IMR-90 (cell line): Measurements from ENCODE around the gene GPC6. TPM values are rescaled to one million over a fixed set of nuclear protein-coding genes. Genes with fewer than 3 reads are reported as not detected.

Source experiments
- ATAC-seq: fragments of 200-7000 bp; cut with Tn5 transposase; 2 replicates; pipeline ENCODE4 v1.9.1; 2020; ENCODE audit warnings: low read depth, mild to moderate bottlenecking, moderate library complexity
- BruUV-seq: library from RNA; stranded (reverse); fragments of 400-500 nt; replicated peaks from 2 replicates; lab custom pipeline; 2021; lab: Mats Ljungman, UMichigan
- CTCF ChIA-PET: fragments of 300-600 bp; formaldehyde crosslinking; extraction: SDS; loops from one replicate; lab custom pipeline; 2021; ENCODE audit warnings: antibody characterized with exemption; lab: Yijun Ruan, JAX
- POLR2A ChIA-PET: fragments of 300-600 bp; sonication (Branson Sonifier 250); formaldehyde crosslinking; loops from one replicate; lab custom pipeline; 2022; ENCODE audit warnings: antibody characterized with exemption; ENCODE audit not compliant: unreplicated experiment; lab: Charles Lee
- DNase-seq: peaks from one replicate; pipeline ENCODE4 v3.0.0; 2013
- H2AFZ ChIP-seq: replicated peaks from 2 replicates; pipeline ENCODE3; 2013; ENCODE audit warnings: low read length, mild to moderate bottlenecking; ENCODE audit not compliant: poor library complexity
- H2AK5ac ChIP-seq: 2 replicates; pipeline ENCODE4 v1.6.1; 2013; ENCODE audit warnings: low read depth, low read length, inconsistent platforms
- H2AK9ac ChIP-seq: replicated peaks from 2 replicates; pipeline ENCODE3; 2013; ENCODE audit warnings: mild to moderate bottlenecking, low read depth, low read length, moderate library complexity; ENCODE audit not compliant: poor library complexity
- H2BK120ac ChIP-seq: 2 replicates; pipeline ENCODE4 v1.6.1; 2013; ENCODE audit warnings: low read depth, low read length, inconsistent platforms
- H2BK15ac ChIP-seq: 3 replicates; pipeline ENCODE4 v1.6.1; 2013; ENCODE audit warnings: low read depth, low read length, inconsistent platforms
- H2BK20ac ChIP-seq: 2 replicates; pipeline ENCODE4 v1.6.1; 2013; ENCODE audit warnings: low read depth, mild to moderate bottlenecking, inconsistent platforms, low read length, moderate library complexity
- H2BK5ac ChIP-seq: 2 replicates; pipeline ENCODE4 v1.6.1; 2013; ENCODE audit warnings: mild to moderate bottlenecking, low read depth, low read length, inconsistent platforms; ENCODE audit not compliant: poor library complexity, severe bottlenecking
- H3K14ac ChIP-seq: replicated peaks from 2 replicates; pipeline ENCODE4 v1.6.1; 2013; ENCODE audit warnings: low read depth, low read length, inconsistent platforms
- H3K18ac ChIP-seq: 2 replicates; pipeline ENCODE4 v1.6.1; 2013; ENCODE audit warnings: low read depth, low read length, control low read depth
- H3K23ac ChIP-seq: 2 replicates; pipeline ENCODE4 v1.6.1; 2013; ENCODE audit warnings: low read depth, low read length, inconsistent platforms
- H3K27ac ChIP-seq: 2 replicates; pipeline ENCODE4 v1.5.1; 2013; ENCODE audit warnings: mild to moderate bottlenecking, control low read depth, low read length; ENCODE audit not compliant: insufficient read depth
- H3K27me3 ChIP-seq: 2 replicates; pipeline ENCODE4 v1.6.1; 2013; ENCODE audit warnings: low read length; ENCODE audit not compliant: control insufficient read depth, insufficient read depth
- H3K36me3 ChIP-seq: 2 replicates; pipeline ENCODE4 v1.6.1; 2013; ENCODE audit warnings: low read length, mixed read lengths; ENCODE audit not compliant: control insufficient read depth, insufficient read depth
- H3K4ac ChIP-seq: 2 replicates; pipeline ENCODE4 v1.6.1; 2013; ENCODE audit warnings: low read depth, low read length, inconsistent platforms
- H3K4me1 ChIP-seq: 2 replicates; pipeline ENCODE4 v1.6.1; 2013; ENCODE audit warnings: low read length, mixed read lengths; ENCODE audit not compliant: control insufficient read depth, insufficient read depth
- H3K4me2 ChIP-seq: 2 replicates; pipeline ENCODE4 v1.6.1; 2013; ENCODE audit warnings: low read depth, mild to moderate bottlenecking, control low read depth, low read length, moderate library complexity
- H3K4me3 ChIP-seq: 2 replicates; pipeline ENCODE4 v1.5.1; 2013; ENCODE audit warnings: low read depth, mild to moderate bottlenecking, control low read depth, low read length, moderate library complexity; ENCODE audit not compliant: insufficient read depth
- H3K56ac ChIP-seq: 2 replicates; pipeline ENCODE4 v1.6.1; 2013; ENCODE audit warnings: low read length, inconsistent platforms; ENCODE audit not compliant: insufficient read depth; ENCODE audit errors: extremely low read depth
- H3K79me1 ChIP-seq, 2 experiments: 2 replicates each; pipeline ENCODE4 v1.6.1; 2013; ENCODE audit warnings: low read length in 2 of 2, inconsistent platforms in 1 of 2, low read depth in 1 of 2
- H3K9ac ChIP-seq: 2 replicates; pipeline ENCODE4 v1.6.1; 2013; ENCODE audit warnings: low read depth, low read length, control low read depth
- H3K9me1 ChIP-seq: 2 replicates; pipeline ENCODE4 v1.6.1; 2013; ENCODE audit warnings: low read length, inconsistent platforms; ENCODE audit not compliant: insufficient read depth
- H3K9me3 ChIP-seq: 2 replicates; pipeline ENCODE4 v1.6.1; 2013; ENCODE audit warnings: low read length; ENCODE audit not compliant: control insufficient read depth, insufficient read depth
- H4K20me1 ChIP-seq: 2 replicates; pipeline ENCODE4 v1.6.1; 2013; ENCODE audit warnings: low read length, inconsistent platforms; ENCODE audit not compliant: insufficient read depth
- H4K5ac ChIP-seq: 2 replicates; pipeline ENCODE4 v1.6.1; 2013; ENCODE audit warnings: mild to moderate bottlenecking, low read depth, low read length, control low read depth
- H4K8ac ChIP-seq, 2 experiments: 2 replicates each; pipeline ENCODE4 v1.6.1; 2013; ENCODE audit warnings: low read depth in 2 of 2, low read length in 2 of 2, control low read depth in 1 of 2, inconsistent platforms in 1 of 2
- H4K91ac ChIP-seq: 2 replicates; pipeline ENCODE4 v1.6.1; 2013; ENCODE audit warnings: low read depth, low read length, inconsistent platforms; ENCODE audit not compliant: insufficient read depth
- BHLHE40 ChIP-seq: fragments of 150-350 bp; IDR thresholded peaks from 2 replicates; pipeline ENCODE4 v1.6.1; 2016; ENCODE audit warnings: mild to moderate bottlenecking, low read depth, low read length
- CEBPB ChIP-seq: IDR thresholded peaks from 2 replicates; pipeline ENCODE4 v1.6.1; 2012; ENCODE audit warnings: low read depth, low read length, improper control_type of control experiment
- CHD1 ChIP-seq: IDR thresholded peaks from 2 replicates; pipeline ENCODE4 v1.6.1; 2012; ENCODE audit warnings: low read depth, low read length, improper control_type of control experiment
- ELK1 ChIP-seq: fragments of 150-350 bp; IDR thresholded peaks from 2 replicates; pipeline ENCODE4 v1.6.1; 2016; ENCODE audit warnings: low read depth, mild to moderate bottlenecking, low read length, moderate library complexity, borderline replicate concordance
- FOS ChIP-seq: fragments of 150-350 bp; IDR thresholded peaks from 2 replicates; pipeline ENCODE4 v1.6.1; 2016; ENCODE audit warnings: low read depth, low read length
- MAFK ChIP-seq: IDR thresholded peaks from 2 replicates; pipeline ENCODE4 v1.6.1; 2012; ENCODE audit warnings: low read depth, low read length, improper control_type of control experiment
- MAZ ChIP-seq: IDR thresholded peaks from 2 replicates; pipeline ENCODE4 v1.6.1; 2012; ENCODE audit warnings: low read depth, mild to moderate bottlenecking, low read length, improper control_type of control experiment, moderate library complexity, borderline replicate concordance
- RAD21 ChIP-seq: IDR thresholded peaks from 2 replicates; pipeline ENCODE4 v1.6.1; 2012; ENCODE audit warnings: low read length, improper control_type of control experiment
- RCOR1 ChIP-seq: IDR thresholded peaks from 2 replicates; pipeline ENCODE4 v1.6.1; 2012; ENCODE audit warnings: mild to moderate bottlenecking, low read length, improper control_type of control experiment; ENCODE audit not compliant: insufficient replicate concordance
- RFX5 ChIP-seq: IDR thresholded peaks from 2 replicates; pipeline ENCODE4 v1.8.0; 2012; ENCODE audit warnings: low read depth, mild to moderate bottlenecking, low read length, moderate library complexity
- SMC3 ChIP-seq: fragments of 150-350 bp; IDR thresholded peaks from 2 replicates; pipeline ENCODE4 v1.6.1; 2016; ENCODE audit warnings: low read depth, mild to moderate bottlenecking, antibody characterized with exemption, low read length, moderate library complexity
- USF2 ChIP-seq: fragments of 150-350 bp; IDR thresholded peaks from 2 replicates; pipeline ENCODE4 v1.6.1; 2017; ENCODE audit warnings: mild to moderate bottlenecking, antibody characterized with exemption, low read length, low read depth
- WGBS, 2 experiments: methylation state at CpG; one replicate each; pipeline versions ENCODE4 v1.1.5 to v1.1.7; 2013; ENCODE audit warnings: missing lambda C conversion rate in 2 of 2; ENCODE audit not compliant: insufficient read length in 1 of 2; ENCODE audit errors: extremely low coverage in 2 of 2; 5-methylcytosine and 5-hydroxymethylcytosine counted together
- dilution Hi-C: fragments of 300-500 bp; cut with HindIII; formaldehyde crosslinking; loops from one replicate; pipeline ENCODE4 v1.14.3; 2018; ENCODE audit warnings: low sequenced_read_pairs; ENCODE audit not compliant: unreplicated experiment
- in situ Hi-C: fragments of 300-500 bp; cut with MboI; formaldehyde crosslinking; loops from 3 replicates; pipeline ENCODE4 v1.14.3; 2019; ENCODE audit warnings: low sequenced_read_pairs, inconsistent platforms, mixed read lengths
- intact Hi-C: fragments of 100-400 bp; cut with micrococcal nuclease; formaldehyde crosslinking; loops from 2 replicates; pipeline ENCODE4 v1.10.0; 2022
- polyA plus RNA-seq, 3 experiments: library from polyadenylated mRNA; depleted of rRNA; stranded (reverse); fragments of >200 nt; gene quantifications; 2 replicates each; pipeline ENCODE4 v1.2.3, GENCODE V29; 2012; ENCODE audit warnings: low replicate concordance in 1 of 3
- total RNA-seq: library from RNA; depleted of rRNA; stranded (reverse); fragments of >200 nt; gene quantifications from 2 replicates; pipeline ENCODE4 v1.2.3, GENCODE V29; 2012

GPC6 gene
- total and polyA plus RNA-seq, 2 of the 4 experiments (the other 2 are of a cell fraction) = 14.9 to 39.4 TPM

- POLR2A ChIA-PET = no interaction called here
- H4K91ac ChIP-seq = no peak overlapping the region; the same call in 1 of the 2 replicates
- CTCF ChIA-PET = no interaction called here
- in situ Hi-C loops = no loop called here
- H2AFZ ChIP-seq = no peak overlapping the region
- no peak overlapping the region for H4K8ac ChIP-seq
- H2AK9ac ChIP-seq = no peak overlapping the region
- no peak overlapping the region; the same call in 1 of the 2 replicates for H3K4ac ChIP-seq
- dilution Hi-C loops = no loop called here
- no peaks in the 10 kb centered on the region for H3K36me3 ChIP-seq
- H2BK5ac ChIP-seq = no peak overlapping the region
- H2BK15ac ChIP-seq = 0 out of 3 replicates have a peak overlapping the region, but pooled peaks have one; percentile 52
- H3K9ac ChIP-seq = no peak overlapping the region
- BruUV-seq = no TSS peak
- no peak for ATAC-seq
- no CpG with 5 or more reads among the region's 5 CpGs for WGBS, 2 experiments
- no peaks in the 10 kb centered on the region for H3K9me1 ChIP-seq
- H3K4me3 ChIP-seq = no peak overlapping the region
- TF ChIP-seq FOS = no peak
- no peak for TF ChIP-seq MAZ
- no peak for TF ChIP-seq MAFK
- TF ChIP-seq BHLHE40 = no peak
- TF ChIP-seq RFX5 = no peak
- no peak for TF ChIP-seq CHD1
- no peak for TF ChIP-seq CEBPB
- TF ChIP-seq ELK1 = no peak
- no peak for TF ChIP-seq USF2
- no peak for TF ChIP-seq SMC3
- no peak for TF ChIP-seq RAD21
- TF ChIP-seq RCOR1 = no peak
- H2BK120ac ChIP-seq = no peak overlapping the region; the same call in 1 of the 2 replicates
- H3K4me2 ChIP-seq = no peak overlapping the region
- DNase-seq = no peak
- intact Hi-C loops = no loop called here
- H3K27ac ChIP-seq = no peak overlapping the region
- no peaks in the 10 kb centered on the region for H3K79me1 ChIP-seq
- H4K20me1 ChIP-seq = no peaks in the 10 kb centered on the region
- no peaks in the 10 kb centered on the region for H3K9me3 ChIP-seq
- no peak overlapping the region for H3K14ac ChIP-seq
- H2BK20ac ChIP-seq = no peak overlapping the region
- no peak overlapping the region for H3K56ac ChIP-seq
- no peak overlapping the region for H4K5ac ChIP-seq
- H3K27me3 ChIP-seq = no peaks in the 10 kb centered on the region
- no peak overlapping the region for H2AK5ac ChIP-seq
- no peak overlapping the region for H3K23ac ChIP-seq
- no peaks in the 10 kb centered on the region for H3K4me1 ChIP-seq
- H3K18ac ChIP-seq = no peak overlapping the region
Observed at GRCh38 chr13:94188201-94188854, 961.7 kb downstream of the GPC6 start.
